GM19372 (cell line): ENCODE measurements around the gene CAMSAP1.

Source experiments
- ATAC-seq: cut with Tn5 transposase; IDR thresholded peaks from one replicate; pipeline ENCODE4 v1.9.1; 2021; ENCODE audit warnings: mild to moderate bottlenecking, low read depth, moderate library complexity; ENCODE audit not compliant: unreplicated experiment

The CAMSAP1 gene

DNA sequence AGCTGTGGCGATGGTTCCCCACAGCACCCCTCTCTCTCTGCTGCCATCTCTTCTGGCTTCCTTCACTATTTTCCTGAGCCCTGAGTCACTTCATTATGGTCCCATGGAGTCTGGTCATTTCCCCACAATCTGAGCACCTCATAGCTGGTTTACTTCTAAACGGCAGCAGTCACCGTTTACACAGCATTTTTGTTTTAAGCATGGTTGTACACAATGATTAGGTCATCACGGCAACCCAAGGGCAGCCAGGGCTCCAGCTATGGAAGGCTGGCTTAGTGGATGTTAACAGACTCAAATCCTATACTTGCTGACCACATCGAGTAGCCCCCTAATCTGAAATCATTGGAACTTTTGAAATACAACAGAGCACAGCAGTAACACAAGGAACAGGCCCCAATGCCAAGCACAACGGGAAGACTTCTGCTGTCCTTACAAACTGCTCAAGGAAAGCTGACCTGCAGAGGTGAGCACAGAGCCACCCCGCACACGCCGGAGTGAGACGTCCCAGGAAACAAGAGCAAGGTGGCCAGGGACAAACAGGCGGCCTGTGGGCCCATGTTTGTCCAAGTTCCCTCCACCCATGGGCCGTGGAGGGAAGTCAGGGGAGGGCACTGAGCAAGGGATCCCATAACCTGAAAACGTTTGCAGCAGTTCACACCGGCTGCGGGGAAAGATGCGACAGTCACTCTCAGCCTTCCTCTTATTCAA is 22.9 kb downstream of the CAMSAP1 start:
- no peak for ATAC-seq

DNA sequence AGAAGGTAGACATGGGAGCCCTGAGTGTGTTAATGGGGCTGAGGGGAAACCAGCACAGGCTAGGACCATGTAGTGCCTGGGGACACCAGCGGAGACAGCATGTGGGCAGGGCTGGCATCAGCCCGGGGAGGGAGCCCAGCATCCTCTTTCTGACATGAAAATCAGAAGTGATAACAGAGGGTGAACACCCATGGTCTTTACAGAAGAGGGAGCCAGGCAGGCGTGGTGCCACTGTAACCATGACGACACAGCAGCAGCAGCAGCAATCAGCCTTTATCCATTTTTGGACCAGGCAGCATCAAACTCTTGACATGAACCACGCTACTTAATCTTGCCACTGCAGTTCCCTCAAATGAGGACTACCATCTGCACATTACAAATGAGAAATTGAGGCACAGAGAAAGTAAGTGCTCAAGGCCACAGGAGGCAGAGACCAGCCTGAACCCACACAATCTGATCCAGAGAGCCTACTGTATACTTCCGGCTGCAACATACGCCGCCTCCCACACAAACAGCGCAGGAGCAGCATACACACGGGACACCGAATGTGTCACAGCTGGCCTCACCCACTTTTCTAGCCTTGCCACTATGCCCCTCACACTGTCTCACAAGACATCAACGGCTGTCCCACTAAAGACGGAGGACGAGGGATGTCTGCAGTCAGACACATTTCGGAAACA is 23.8 kb downstream of the CAMSAP1 start:
- ATAC-seq = no peak

DNA sequence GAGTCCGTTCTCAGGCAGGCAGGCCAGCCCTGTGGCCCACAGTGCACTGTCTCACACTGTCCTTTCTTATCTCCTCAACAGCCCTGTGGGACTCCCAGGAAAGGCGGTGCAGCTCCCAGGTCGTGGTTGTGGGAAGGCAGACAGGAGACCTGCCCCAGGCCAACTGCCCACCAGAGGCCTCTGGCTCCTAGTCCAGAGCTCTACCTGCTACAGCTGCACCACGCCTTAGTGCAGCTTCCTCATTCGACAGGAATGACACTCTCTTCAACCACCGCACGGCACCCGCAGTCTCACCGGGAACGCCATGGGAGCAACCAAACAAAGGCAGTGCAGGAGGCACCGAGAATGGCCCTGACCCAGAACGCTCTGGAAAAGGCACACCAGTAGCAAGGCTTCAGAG is 25.3 kb downstream of the CAMSAP1 start:
- no peak for ATAC-seq

DNA sequence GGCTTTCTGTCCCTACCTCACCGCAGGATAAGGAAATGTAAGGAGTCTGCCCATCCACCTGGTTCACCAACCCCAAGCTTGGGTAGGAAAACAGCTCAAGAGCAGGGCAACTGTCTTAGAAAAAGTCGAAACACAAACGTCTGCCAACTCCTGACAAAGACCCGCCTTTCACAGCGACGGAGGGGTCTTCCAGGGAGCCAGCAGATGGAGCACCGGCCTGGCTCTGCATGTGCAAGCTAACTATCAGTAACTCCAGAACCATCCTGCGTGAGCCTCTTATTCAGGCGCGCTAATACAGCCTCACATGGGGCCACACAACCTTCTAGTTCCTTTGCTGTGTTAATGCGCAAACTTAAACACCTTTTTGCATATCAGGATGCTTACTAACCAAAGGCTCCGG is 26.9 kb downstream of the CAMSAP1 start:
- no peak for ATAC-seq

DNA sequence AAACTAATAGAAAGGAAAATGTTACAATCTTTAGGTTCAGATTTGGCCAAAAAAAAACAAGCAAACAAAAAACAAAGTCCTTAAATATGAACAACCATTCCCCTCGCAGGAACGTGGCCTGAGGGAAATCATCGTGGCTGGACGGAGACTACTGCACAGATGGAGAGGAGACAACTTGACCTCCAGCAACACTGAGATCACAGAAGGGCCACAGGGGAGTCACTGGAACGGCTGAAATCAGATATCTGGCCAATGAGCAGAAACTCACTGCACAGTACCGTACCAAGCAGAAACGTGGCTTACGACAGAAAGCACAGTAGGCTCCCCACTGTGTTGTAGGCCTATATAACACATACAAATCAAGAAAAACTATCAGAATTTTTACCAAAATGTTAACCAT is 27.7 kb downstream of the CAMSAP1 start:
- no peak for ATAC-seq

DNA sequence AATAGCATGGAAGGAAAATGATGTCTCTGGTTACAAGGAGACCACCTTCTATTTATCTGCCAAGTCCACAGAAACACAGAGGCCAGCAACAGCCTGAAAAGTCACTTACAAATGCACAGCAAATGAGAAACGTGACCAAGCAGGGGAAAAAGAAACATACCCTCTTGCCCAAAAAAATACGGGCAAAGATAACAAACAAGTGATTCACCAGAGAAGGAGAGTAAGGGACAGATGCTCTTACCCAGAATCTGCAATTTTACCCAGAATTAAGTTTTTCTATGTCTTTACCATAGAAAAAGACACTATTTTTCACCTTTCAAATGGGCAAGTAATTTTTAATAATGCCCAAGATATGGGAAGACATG is 28.1 kb downstream of the CAMSAP1 start:
- ATAC-seq = no peak

DNA sequence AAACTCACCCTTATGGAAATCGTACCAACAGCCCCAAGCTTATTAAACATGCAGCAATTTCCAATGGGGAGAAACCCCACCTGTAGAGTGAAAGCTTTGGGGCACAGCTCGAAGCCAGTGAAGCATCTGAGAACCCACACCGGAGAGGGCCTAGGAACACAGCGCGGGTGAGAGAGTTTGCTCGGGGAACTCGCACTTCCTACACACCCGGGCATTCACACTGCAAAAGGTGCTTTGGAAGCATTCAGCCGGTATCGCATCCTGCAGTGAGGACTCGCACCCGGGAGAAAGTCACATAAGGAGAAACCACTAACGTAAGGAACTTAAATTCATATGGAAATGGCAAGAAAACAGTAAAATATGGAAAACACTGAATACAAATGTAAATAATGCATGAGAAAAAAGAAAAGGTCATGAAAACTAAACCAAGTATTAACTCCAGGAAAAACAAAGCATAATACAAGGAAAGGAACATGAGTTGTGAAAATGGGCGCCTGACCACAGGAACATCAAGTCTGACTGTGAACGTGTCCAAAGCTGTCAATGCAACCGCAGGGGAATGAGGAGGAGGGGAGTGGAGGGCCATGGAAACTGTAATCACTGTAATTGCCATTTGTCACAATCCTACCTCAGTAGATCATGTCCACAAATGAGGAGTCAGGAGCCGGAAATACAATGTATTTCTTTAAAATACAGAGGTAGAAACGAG is 28.7 kb downstream of the CAMSAP1 start:
- ATAC-seq = no peak

DNA sequence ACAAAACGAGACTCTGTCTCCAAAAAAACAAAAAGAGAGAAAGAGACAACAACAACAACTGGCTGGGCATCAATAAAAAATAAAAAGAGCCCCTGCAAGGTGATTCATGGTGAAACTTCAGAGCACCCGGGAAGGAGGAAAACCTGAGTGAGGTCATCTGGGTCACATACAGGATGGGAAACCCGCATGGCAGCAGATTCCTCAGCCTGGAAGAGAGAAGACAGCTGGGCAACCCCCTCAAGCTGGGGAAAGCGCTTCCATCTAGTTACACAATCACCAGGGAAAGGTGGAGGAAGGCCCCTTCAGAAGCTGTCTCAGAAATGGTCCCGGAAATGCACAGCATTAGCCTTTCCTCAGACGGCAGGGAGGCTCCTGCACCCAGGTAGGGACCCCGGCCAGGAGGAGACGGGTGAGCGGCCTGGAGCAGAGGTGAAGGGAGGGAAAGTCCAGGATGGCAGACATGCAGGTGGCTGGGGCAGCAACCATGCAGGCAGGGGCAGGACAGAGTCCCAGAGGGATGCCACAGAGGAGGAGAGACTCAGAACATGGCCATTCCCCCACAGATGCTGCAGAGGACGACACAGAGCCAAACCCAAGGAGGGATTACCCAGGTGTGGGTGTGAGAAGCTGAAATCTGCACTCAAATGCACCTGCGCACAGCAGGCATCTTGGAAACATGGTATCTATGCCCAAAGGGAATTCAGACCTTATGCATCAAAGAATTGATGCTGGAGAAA is 29.4 kb downstream of the CAMSAP1 start:
- no peak for ATAC-seq

DNA sequence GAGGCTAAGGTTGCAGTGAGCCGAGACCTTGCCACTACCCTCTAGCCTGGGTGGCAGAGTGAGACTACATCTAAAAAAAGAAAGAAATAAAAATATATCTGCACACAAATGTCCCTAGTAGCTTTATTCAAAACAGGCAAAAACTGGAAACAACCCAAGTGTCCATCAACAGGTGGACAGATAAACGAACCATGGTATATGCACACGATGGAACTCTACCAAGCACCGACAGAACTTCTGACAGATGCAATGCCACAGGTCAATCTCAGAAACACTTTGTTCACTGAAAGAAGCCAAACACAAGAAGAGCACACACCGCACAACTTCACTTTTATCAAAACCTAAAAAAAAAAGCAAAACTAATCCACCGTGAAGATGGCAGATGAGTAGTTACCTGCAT is 30.4 kb downstream of the CAMSAP1 start:
- ATAC-seq = no peak

DNA sequence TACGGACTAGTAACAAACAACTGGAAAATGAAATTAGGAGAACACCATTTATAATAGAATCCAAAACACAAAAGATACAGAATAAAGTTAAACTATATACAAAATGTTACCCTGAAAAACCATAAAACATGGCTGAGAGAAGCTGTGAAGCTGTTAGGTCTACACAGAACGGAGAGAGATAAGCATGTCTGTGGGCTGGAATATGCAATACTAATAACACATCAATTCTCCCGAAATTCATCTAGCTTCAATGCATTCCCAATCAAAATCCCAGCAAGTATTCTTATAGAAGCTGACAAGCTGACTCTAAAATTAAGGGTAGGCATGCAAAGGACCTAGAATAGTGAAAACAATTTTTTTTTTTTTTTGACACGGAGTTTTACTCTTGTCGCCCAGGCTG is 32.5 kb downstream of the CAMSAP1 start:
- no peak for ATAC-seq

DNA sequence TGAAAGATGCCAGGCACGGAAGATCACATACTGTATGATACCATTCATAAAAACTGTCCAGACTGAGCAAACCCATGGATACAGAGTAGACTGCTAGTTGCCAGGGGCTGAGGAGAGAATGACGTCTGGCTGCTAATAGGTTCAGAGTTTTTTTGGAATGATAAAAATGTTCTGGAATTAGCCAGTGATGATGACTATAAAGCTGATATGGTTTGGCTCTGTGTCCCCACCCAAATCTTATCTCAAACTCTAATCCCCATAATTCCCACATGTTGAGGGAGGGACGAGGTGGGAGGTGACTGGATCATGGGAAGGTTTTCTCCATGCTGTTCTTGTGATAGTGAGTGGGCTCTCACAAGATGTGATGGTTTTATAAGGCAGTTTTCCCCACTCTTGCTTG is 37.4 kb downstream of the CAMSAP1 start:
- ATAC-seq = no peak

DNA sequence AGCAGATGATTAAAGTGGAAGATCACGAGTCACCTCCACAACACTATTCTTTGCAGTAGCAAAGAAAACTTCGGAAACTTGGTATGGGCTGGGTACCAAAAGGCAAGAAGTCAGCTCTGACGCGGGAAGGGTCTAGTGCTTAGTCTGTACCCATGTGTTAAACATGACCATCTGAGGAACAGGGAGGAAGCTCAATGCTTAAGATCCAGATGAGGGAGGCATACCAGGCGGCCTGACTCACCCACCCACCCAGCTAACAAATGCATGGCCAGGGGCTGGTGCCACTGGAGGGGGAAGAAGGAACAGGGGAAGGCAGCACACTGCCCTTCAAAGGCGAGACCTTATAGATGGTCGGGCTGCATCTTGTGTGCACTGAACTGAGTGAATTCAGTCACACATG is 41.8 kb downstream of the CAMSAP1 start:
- ATAC-seq = no peak

DNA sequence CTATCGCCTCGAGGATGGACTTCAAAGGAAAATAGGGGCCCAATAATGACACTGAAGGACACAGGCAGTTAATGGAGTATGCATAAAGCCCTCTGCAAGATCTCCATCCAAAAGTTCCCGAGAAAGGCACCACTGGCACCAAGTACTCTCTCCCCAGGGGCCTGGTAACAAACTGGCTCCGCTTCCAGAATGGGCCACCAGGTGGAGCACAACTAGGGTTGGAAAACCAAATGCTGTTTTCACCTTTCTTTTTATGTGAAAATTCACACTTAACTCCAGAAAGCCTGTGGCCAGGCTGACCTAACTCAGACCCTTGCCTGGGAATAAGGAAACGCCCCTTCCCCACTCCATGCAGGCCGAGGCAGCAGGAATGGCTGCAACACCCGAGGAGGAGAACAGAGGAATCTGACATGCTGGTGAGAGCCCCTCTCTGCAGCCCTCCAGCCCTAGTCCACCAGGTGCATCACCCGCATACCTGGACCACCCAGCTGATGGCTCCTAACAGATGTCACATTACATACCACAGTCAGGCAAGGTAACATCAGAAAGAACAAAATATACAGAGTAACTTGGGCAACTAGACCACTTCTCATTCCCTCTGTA is 42.8 kb downstream of the CAMSAP1 start:
- no peak for ATAC-seq

DNA sequence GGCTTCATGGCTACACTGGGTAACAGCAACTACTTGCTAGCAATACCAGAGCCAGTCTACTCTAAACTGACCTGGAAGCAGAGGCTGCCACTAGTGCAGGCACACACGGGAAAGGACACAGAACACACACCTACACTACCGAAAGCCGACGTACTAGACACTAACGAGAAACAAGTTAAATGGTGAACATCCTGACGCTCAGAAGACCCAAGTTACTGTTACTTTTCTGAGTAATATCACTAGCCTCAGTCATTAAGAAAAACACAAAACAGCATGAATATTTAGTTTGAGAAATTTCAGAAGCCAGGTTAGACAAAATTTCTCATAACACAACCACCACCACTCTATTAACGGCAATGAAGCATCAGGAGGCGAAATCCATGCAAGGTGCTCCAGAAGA is 44.5 kb downstream of the CAMSAP1 start:
- ATAC-seq = no peak

DNA sequence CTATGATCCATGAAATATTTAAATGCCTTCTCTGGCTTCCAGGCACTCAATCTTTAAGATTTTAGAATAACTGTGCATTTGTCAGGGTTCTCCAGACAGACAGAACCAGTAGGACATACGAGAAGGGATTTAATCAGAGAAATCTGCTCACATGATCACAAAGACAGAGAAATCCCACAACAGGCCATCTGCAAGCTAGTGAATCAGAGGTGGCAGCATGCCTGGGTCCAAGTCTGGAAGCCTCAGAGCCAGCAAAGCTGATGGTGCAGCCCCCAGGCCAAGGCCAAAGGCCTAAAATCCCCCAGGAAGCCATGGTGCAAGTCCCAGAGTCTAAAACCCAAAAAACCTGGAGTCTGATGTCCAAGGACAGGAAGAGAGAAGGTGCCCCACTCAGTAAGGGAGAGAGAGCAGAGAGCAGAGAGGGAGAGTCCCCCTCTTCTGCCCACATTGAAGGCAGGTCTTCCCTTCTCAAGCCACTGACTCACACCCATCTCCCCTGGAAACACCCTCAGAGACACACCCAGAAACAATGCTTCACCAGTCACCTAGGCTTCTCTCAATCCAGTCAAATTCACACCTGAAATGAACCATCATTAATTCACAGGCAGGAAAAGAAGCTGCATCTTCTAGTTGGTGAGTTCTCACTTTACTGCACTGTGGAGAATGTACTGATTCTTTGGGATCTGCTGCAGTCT is 48.7 kb downstream of the CAMSAP1 start:
- no peak for ATAC-seq

DNA sequence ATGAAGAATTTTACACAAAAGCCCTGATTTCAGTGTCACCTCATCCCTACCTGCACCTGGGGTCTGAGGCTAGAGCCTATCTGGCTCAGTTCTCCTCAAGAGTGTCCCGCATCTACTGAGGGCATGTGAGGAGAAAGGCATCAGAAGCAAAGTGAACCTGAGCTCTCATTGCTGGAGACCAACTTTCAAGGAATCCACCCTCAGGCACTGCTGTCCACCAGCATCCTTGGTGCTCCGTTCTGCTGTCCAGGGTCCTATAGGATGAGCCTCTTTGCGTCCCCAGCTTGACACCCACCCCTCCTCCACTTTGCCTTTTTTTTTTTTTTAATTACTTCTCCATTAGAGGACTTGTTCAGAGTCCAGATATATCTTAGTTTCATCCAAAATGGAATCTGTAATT is 49.5 kb downstream of the CAMSAP1 start:
- no peak for ATAC-seq

DNA sequence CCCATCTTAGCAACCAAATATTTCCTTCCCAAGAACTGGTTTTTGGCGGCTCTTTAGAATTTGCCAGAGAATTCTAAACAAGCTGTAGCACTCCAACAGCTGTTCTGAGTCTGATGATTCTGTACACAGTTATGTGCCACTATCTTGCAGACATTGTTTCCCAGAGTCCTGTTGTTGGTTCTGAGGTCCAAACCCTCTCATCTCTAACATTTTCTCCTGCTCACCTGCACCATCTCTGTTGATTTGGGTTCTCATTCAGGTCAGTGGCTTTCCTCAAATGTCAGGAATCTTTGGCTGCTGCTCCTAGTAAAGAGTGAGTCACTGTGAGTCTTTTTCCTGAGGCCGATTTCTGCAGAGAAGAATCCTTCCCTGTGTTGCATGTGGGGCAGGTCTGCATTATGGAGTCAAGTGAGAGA is 50.0 kb downstream of the CAMSAP1 start:
- ATAC-seq = no peak

DNA sequence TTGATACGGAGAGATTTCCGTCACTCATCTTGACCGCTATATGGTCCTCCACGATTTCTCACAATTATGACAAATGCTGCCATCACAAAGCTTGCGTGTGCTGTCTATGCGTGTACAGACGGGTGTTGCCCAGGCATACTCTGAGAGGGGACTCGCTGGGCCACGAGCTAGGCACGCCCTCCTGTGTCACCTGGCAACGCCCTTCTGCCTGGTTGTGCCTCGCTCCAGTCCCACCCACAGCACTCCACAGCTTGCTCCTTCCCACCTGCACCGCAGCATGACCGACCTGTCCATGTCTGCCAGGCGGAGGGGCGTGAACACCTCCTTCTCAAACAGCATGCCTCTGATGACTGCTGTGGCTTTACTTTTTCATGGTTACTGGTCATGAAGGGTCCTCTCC is 55.6 kb downstream of the CAMSAP1 start:
- no peak for ATAC-seq

DNA sequence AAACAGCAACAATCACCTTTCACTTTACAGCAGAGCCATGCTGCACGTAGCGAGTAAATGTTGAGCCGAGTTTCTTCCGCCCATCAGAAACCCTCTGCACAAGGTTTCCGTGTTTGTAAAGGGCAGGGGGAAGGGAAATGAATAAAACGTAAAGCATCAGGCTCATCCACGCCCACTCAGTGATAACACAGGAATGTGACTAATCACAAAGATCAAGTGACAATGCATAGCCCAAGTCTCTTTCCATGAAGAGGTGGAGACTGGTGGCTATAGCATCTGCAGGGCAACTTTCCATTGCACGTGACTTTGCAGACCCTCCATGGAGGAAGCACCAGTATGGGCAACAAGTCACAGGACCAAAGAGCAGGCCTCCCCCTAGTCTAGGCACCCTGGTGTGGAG is 56.6 kb downstream of the CAMSAP1 start:
- ATAC-seq = no peak

DNA sequence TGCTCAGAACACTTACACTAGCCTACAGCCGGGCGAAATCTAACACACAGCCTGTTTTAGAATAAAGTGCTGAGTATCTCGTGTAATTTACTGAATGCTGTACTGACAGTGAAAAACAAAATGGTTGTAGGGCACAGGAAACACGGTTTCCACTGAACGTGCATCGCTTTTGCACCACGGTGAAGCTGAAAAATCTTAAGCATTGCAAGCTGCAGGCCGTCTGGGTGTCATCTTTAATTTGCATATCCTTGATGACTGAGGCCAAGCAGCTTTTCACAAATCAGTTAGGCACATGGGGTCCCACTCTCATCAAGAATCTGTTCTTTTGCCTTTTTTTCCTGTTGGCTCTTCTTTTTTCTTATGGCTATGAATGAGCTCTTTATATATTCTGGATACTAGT is 58.2 kb downstream of the CAMSAP1 start:
- no peak for ATAC-seq
